ENCODE measurements around the gene F2RL1. TPM values are rescaled to one million over a fixed set of nuclear protein-coding genes. Genes with fewer than 3 reads are reported as not detected.

The F2RL1 gene
- total and polyA plus RNA-seq, 2 of the 8 experiments (the other 6 are each of a cell fraction or from before 2014, with no cell fraction given): 23.2 to 26.6 TPM

DNA sequence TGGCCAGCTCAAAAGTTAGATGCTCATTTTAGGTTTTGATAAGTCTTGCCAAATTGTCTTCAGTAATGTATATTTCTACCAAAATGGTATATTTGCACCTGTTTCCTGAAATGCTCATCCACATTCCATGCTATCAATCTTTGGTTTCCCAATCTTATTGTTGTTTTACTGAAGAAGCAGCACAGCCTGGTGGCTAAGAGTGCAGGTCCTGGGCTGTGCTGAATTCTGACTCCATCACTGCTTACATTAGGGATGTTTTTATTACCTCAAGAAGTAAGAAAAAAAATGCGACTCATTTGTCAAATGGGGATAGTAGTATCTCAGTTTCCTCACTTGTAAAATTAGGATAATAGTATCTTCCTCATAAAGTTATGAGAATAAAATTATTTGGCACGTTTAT is 17.4 kb downstream of the F2RL1 start:
- no peak overlapping the region for H3K27ac ChIP-seq (ENCODE audit: low read depth, low read length)
- H3K56ac ChIP-seq (replicated peaks; ENCODE audit: insufficient read length, low read depth, low read length): no peak overlapping the region
- H3K14ac ChIP-seq (ENCODE audit: insufficient read length): no peak overlapping the region
- H3K79me2 ChIP-seq (ENCODE audit: control insufficient read depth in 1 of 2, insufficient read depth in 2 of 2, low read length in 2 of 2): peaks cover 0 to 7% of the 10 kb centered on the region in 2 experiments; a peak in 2 of 4 replicates
- H3K4me1 ChIP-seq (replicated peaks in 1 of 4; ENCODE audit: control insufficient read depth in 3 of 4, insufficient read depth in 4 of 4, low read length in 3 of 4): peaks cover 0 to 3% (median 0%) of the 10 kb centered on the region in 4 experiments; a peak in 3 of 7 replicates
- H3K4me3 ChIP-seq (ENCODE audit: extremely low read depth in 1 of 4, insufficient read depth in 2 of 4, low read depth in 3 of 4, low read length in 4 of 4): no peak overlapping the region
- no peak overlapping the region for H2BK20ac ChIP-seq (ENCODE audit: low read length)
- CTCF ChIA-PET (ENCODE audit: partially characterized antibody): interaction anchor here (1.1 kb wide), 1 partner anchor 114 kb away, joined by 3 read pairs; no protein-coding TSS in a partner anchor
- H3K4me2 ChIP-seq (ENCODE audit: insufficient read depth in 1 of 2, low read depth in 2 of 2, low read length in 2 of 2): no peak overlapping the region
- H2AFZ ChIP-seq (ENCODE audit: low read length): no peak overlapping the region
- no peak overlapping the region for H2BK5ac ChIP-seq (ENCODE audit: low read depth, low read length)
- POLR2A ChIA-PET (ENCODE audit: partially characterized antibody): no interaction called here
- H3K27me3 ChIP-seq (replicated peaks in 1 of 4; ENCODE audit: control insufficient read depth in 3 of 4, extremely low read depth in 1 of 4, insufficient read depth in 3 of 4, low read length in 3 of 4): no peaks in the 10 kb centered on the region; a peak in 2 of 7 replicates
- H2BK15ac ChIP-seq (ENCODE audit: low read length): no peak overlapping the region
- DNase-seq (ENCODE audit: low read depth in 1 of 2, low spot score in 2 of 2) (no peak), FAIRE-seq (no peak)
- no peak overlapping the region for H4K8ac ChIP-seq (ENCODE audit: extremely low read depth, insufficient read depth, low read length)
- H3K36me3 ChIP-seq (ENCODE audit: control insufficient read depth in 2 of 4, insufficient read depth in 4 of 4, low read length in 3 of 4): peaks cover 5 to 29% (median 14%) of the 10 kb centered on the region in 4 experiments; a peak in 7 of 8 replicates
- H4K5ac ChIP-seq (ENCODE audit: insufficient read length, low read depth, low read length): no peak overlapping the region
- no peak overlapping the region for H3K23ac ChIP-seq (ENCODE audit: insufficient read length)
- H2AK5ac ChIP-seq (ENCODE audit: low read depth, low read length): no peak overlapping the region
- no peak overlapping the region for H2BK12ac ChIP-seq (ENCODE audit: low read depth, low read length)
- 87% methylated on average over 2 of the region's 2 CpGs; no CpG with 5 or more reads in 1 of the 2 experiments for WGBS, 2 experiments (ENCODE audit: extremely low coverage in 1 of 2, insufficient coverage in 1 of 2, insufficient read length in 1 of 2, insufficient replicate concordance in 2 of 2, low coverage in 1 of 2, low lambda C conversion rate in 2 of 2, missing lambda C conversion rate in 1 of 2)
- H3K23me2 ChIP-seq (ENCODE audit: low read depth, low read length): no peaks in the 10 kb centered on the region
- H3K4ac ChIP-seq (replicated peaks; ENCODE audit: insufficient read length, low read depth, low read length): no peak overlapping the region
- H4K91ac ChIP-seq (replicated peaks; ENCODE audit: insufficient read length, low read length): no peak overlapping the region
- H3K79me1 ChIP-seq (ENCODE audit: low read depth, low read length): no peaks in the 10 kb centered on the region; the same call in 1 of the 2 replicates
- no peak overlapping the region for H3K9ac ChIP-seq (replicated peaks in 1 of 4; ENCODE audit: extremely low read depth in 1 of 4, low read depth in 3 of 4, low read length in 3 of 4)
- H3K18ac ChIP-seq (ENCODE audit: extremely low read depth, low read length): no peak overlapping the region
- H3K9me3 ChIP-seq (ENCODE audit: insufficient read depth in 2 of 2, low read depth in 1 of 2, low read length in 1 of 2): no peaks in the 10 kb centered on the region
- peaks cover 2 to 5% of the 10 kb centered on the region in 2 experiments for H4K20me1 ChIP-seq (replicated peaks in 1 of 2; ENCODE audit: control insufficient read depth in 1 of 2, insufficient read depth in 2 of 2, low read length in 2 of 2)
- H2BK120ac ChIP-seq (replicated peaks; ENCODE audit: low read depth, low read length): no peak overlapping the region
- TF ChIP-seq, protein P1, sequence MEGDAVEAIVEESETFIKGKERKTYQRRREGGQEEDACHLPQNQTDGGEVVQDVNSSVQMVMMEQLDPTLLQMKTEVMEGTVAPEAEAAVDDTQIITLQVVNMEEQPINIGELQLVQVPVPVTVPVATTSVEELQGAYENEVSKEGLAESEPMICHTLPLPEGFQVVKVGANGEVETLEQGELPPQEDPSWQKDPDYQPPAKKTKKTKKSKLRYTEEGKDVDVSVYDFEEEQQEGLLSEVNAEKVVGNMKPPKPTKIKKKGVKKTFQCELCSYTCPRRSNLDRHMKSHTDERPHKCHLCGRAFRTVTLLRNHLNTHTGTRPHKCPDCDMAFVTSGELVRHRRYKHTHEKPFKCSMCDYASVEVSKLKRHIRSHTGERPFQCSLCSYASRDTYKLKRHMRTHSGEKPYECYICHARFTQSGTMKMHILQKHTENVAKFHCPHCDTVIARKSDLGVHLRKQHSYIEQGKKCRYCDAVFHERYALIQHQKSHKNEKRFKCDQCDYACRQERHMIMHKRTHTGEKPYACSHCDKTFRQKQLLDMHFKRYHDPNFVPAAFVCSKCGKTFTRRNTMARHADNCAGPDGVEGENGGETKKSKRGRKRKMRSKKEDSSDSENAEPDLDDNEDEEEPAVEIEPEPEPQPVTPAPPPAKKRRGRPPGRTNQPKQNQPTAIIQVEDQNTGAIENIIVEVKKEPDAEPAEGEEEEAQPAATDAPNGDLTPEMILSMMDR (IDR thresholded peaks at IDR 0.05; ENCODE audit: control extremely low read depth in 1 of 3, insufficient read depth in 1 of 3, low read depth in 1 of 3, low read length in 3 of 3): peak in 1 of 3 experiments; percentile 8; a peak in 1 of 4 replicates
- TF ChIP-seq ASH2L (IDR thresholded peaks at IDR 0.05; ENCODE audit: low read length): no peak
- peak in 1 of 2 experiments; percentile 16; a peak in 2 of 4 replicates for TF ChIP-seq RAD21 (IDR thresholded peaks at IDR 0.05 in 1 of 2, conservative IDR thresholded peaks at IDR 0.05 in 1 of 2; ENCODE audit: low read depth in 2 of 2, low read length in 2 of 2)
- TF ChIP-seq, protein P2, sequence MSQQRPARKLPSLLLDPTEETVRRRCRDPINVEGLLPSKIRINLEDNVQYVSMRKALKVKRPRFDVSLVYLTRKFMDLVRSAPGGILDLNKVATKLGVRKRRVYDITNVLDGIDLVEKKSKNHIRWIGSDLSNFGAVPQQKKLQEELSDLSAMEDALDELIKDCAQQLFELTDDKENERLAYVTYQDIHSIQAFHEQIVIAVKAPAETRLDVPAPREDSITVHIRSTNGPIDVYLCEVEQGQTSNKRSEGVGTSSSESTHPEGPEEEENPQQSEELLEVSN (IDR thresholded peaks at IDR 0.05): no peak
- no peak for TF ChIP-seq TEAD4 (IDR thresholded peaks at IDR 0.05; ENCODE audit: low read depth, low read length)
- no peak for TF ChIP-seq CHD2 (IDR thresholded peaks at IDR 0.05; ENCODE audit: low read length)
- TF ChIP-seq RFX5 (IDR thresholded peaks at IDR 0.05; ENCODE audit: borderline replicate concordance, low read depth, low read length): no peak
- no peak for TF ChIP-seq KDM1A (IDR thresholded peaks at IDR 0.05; ENCODE audit: borderline replicate concordance, low read length)
- no peak for TF ChIP-seq SRF (IDR thresholded peaks at IDR 0.05; ENCODE audit: low read depth, low read length)
- TF ChIP-seq RBBP5 (IDR thresholded peaks at IDR 0.05; ENCODE audit: borderline replicate concordance, low read depth, low read length): no peak
